ENCODE data around the gene TENM3.
"Not testable (repeated sequence)": the region's sequence is repeated elsewhere in the genome, so short reads cannot be mapped to it uniquely, and the experiment has no call there.

Gene TENM3

GRCh38 chr4:182803235-182803634 is 560.0 kb downstream of the TENM3 start:
- DNase-seq = no peak

GRCh38 chr4:182804131-182804530 is 560.9 kb downstream of the TENM3 start:
- DNase-seq = no peak

GRCh38 chr4:182805321-182805720 is 562.1 kb downstream of the TENM3 start:
- no peak for DNase-seq

GRCh38 chr4:182805750-182806149 is 562.5 kb downstream of the TENM3 start:
- DNase-seq = no peak

GRCh38 chr4:182806259-182807252 is 563.4 kb downstream of the TENM3 start:
- DNase-seq = peak; percentile 80

- no peak for DNase-seq
Observed at GRCh38 chr4:182807346-182807745, 564.1 kb downstream of the TENM3 start.

GRCh38 chr4:182807767-182808548 is 564.8 kb downstream of the TENM3 start:
- DNase-seq = no peak

- DNase-seq = peak; percentile 72
Observed at GRCh38 chr4:182808673-182809416, 565.6 kb downstream of the TENM3 start.

GRCh38 chr4:182809417-182810102 is 566.4 kb downstream of the TENM3 start:
- peak; percentile 49 for DNase-seq

- no peak for DNase-seq
Observed at GRCh38 chr4:182810103-182810615, 567.0 kb downstream of the TENM3 start.

- no peak for DNase-seq
Observed at GRCh38 chr4:182812916-182813315, 569.7 kb downstream of the TENM3 start.

GRCh38 chr4:182814065-182814464 is 570.9 kb downstream of the TENM3 start:
- not testable (repeated sequence) for DNase-seq

GRCh38 chr4:182818926-182819730 is 575.9 kb downstream of the TENM3 start:
- DNase-seq = no peak

GRCh38 chr4:182819751-182820150 is 576.5 kb downstream of the TENM3 start:
- no peak for DNase-seq

- no peak for DNase-seq
Observed at GRCh38 chr4:182822554-182822953, 579.4 kb downstream of the TENM3 start.

- DNase-seq = no peak
Observed at GRCh38 chr4:182823576-182823975, 580.4 kb downstream of the TENM3 start.

- no peak for DNase-seq
Observed at GRCh38 chr4:182825003-182825402, 581.8 kb downstream of the TENM3 start.

GRCh38 chr4:182825786-182826185 is 582.6 kb downstream of the TENM3 start:
- no peak for DNase-seq

- peak; percentile 53 for DNase-seq
Observed at GRCh38 chr4:182826391-182826790, 583.2 kb downstream of the TENM3 start.

GRCh38 chr4:182827166-182827565 is 584.0 kb downstream of the TENM3 start:
- no peak for DNase-seq

GRCh38 chr4:182827954-182828353 is 584.8 kb downstream of the TENM3 start:
- no peak for DNase-seq
